HUDEP-2 (cell line): ENCODE measurements around the gene PLSCR1.

Source experiments
- DNase-seq, 76 experiments: peaks; one replicate each; lab custom pipeline; 2025; ENCODE audit not compliant: unreplicated experiment in 76 of 76; lab: John Stamatoyannopoulos, UW

Gene PLSCR1, protein sequence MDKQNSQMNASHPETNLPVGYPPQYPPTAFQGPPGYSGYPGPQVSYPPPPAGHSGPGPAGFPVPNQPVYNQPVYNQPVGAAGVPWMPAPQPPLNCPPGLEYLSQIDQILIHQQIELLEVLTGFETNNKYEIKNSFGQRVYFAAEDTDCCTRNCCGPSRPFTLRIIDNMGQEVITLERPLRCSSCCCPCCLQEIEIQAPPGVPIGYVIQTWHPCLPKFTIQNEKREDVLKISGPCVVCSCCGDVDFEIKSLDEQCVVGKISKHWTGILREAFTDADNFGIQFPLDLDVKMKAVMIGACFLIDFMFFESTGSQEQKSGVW

GRCh38 chr3:146544002-146544928 is at the start of gene PLSCR1:
Gene PLSCR1 (minus strand): TSS chr3:146544607. CDS start chr3:146536552, 8,055 bp downstream.
- DNase-seq: peak in 75 of 76 experiments; percentile 9 to 85 (median 73)

- DNase-seq: peak in 1 of 76 experiments; percentile 5
Measured at GRCh38 chr3:146593776-146594175, 49.4 kb upstream of the PLSCR1 start.

DNA sequence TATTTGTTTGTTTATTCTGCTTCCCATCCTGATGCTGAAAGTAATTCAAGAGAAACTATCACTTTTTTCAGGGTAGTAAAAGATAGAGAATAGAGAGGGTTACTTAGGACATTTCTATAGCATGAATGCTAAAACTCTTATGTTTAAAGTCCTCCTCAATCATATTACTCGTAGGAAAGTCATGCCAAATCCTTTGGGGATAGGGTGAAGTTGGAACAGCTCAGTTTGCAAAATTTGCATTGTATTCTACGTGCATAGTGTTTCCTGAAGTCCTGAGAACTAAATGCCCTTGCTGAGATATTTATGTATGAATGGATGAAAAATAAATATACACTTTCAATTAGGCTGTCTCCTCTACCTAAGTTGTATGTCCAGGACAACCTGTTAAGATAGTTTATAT is 46.1 kb upstream of the PLSCR1 start:
- DNase-seq: no peak

- peak in 13 of 76 experiments; percentile 1 to 29 (median 10) for DNase-seq
Measured at GRCh38 chr3:146589899-146590508, 45.6 kb upstream of the PLSCR1 start.

GRCh38 chr3:146585156-146585555 is 40.7 kb upstream of the PLSCR1 start:
- no peak for DNase-seq

GRCh38 chr3:146581951-146582467 is 37.6 kb upstream of the PLSCR1 start:
- DNase-seq: peak in 18 of 76 experiments; percentile 3 to 64 (median 26)

GRCh38 chr3:146581080-146581601 is 36.7 kb upstream of the PLSCR1 start:
- no peak for DNase-seq

GRCh38 chr3:146577662-146578061 is 33.3 kb upstream of the PLSCR1 start:
- peak in 13 of 76 experiments; percentile 1 to 46 (median 12) for DNase-seq

GRCh38 chr3:146575636-146576035 is 31.2 kb upstream of the PLSCR1 start:
- DNase-seq: no peak

DNA sequence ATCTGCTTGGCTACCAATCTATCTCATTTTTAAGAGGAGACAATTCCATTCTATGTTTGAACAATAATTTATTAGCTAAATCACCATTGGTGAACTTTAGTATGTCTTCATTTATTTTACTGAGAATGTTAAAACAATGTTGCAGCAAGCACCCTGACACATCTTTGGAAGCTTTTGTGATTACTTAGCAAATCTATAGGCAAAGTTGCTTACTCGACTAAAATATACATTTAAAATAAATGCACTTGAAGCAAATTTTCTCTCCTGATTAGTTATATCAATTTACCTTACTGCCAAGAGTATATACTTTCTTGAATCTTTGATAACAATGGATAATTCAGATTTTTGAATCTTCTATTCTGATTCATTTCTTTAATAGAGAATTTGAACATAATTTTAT is 29.8 kb upstream of the PLSCR1 start:
- no peak for DNase-seq

- DNase-seq: no peak
Measured at GRCh38 chr3:146569314-146569713, 24.9 kb upstream of the PLSCR1 start.

- DNase-seq: no peak
Measured at GRCh38 chr3:146566138-146566537, 21.7 kb upstream of the PLSCR1 start.

GRCh38 chr3:146561879-146562278 is 17.5 kb upstream of the PLSCR1 start:
- no peak for DNase-seq

- DNase-seq: no peak
Measured at GRCh38 chr3:146561463-146561862, 17.1 kb upstream of the PLSCR1 start.

DNA sequence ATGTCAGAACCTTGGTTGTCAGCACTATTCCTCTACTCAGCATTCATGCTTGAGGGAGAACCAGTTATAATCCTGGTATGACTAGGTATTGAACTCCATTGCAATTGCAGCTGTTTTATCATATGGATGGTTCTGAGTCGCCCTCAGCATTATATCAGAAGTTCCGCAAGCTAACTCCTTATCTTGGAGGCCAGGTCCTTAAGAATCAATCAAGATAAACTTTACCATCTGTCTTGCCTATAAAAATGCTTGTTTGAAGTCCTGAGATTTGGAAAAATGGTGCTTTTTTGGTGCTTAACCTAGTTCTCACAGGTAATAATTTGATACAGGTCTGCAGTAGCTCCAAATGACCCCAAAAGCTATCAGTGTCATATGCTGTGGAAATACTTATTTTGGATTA is 16.3 kb upstream of the PLSCR1 start:
- DNase-seq: no peak

- DNase-seq: no peak
Measured at GRCh38 chr3:146559388-146559787, 15.0 kb upstream of the PLSCR1 start.

DNA sequence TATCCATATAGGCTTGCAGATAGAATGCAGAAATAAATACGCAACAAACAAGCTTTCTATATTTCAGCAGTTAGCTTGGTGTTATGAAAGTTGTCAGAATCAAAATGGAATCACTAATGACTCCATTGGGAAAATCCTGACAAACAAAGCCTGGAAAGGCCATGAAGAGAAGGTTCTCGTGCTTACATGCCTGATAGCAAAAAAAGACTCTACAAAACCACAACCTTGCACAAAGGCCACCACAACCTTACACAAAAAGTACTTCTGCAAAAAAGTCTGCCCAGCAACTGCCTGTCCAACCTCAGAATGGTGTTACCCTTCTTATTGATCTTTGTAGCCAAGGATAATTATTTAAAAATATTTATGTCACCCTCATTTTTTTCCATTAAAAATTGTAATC is 14.4 kb upstream of the PLSCR1 start:
- no peak for DNase-seq

DNA sequence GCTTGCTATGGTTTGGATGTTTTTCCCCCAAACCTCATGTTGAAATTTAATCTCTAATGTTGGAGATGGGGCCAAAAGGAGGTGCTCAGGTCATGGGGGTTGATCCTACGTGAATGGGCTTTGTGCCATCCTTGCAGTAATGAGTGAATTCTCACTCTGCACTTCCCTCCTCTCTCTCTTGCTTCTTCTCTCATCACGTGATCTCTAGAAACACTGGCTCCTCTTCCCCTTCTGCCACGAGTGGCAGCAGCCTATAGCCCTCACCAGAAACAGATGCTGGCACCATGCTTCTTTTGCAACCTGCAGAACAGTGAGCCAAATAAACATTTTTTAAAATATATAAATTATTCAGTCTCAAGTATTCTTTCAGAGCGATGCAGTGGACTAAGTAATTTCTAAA is 13.3 kb upstream of the PLSCR1 start:
- no peak for DNase-seq

DNA sequence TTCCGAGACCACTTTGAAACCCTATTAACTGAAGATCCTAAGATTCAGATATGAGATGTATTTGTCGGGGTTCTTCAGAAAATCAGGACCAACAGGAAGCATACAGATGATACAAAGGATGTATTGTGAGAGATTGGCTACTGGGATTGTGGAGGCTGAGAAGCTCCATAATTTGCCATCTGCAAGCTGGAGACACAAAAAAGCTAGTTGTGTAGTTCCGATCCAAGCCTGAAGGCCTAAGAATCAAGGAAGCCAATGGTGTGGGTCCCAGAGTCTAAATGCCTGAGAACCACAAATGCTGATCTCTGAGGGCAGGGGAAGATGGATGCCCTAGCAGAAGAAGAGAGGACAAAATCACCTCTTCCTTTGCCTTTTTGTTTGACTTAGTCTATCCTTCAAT is 10.9 kb upstream of the PLSCR1 start:
- DNase-seq: no peak

DNA sequence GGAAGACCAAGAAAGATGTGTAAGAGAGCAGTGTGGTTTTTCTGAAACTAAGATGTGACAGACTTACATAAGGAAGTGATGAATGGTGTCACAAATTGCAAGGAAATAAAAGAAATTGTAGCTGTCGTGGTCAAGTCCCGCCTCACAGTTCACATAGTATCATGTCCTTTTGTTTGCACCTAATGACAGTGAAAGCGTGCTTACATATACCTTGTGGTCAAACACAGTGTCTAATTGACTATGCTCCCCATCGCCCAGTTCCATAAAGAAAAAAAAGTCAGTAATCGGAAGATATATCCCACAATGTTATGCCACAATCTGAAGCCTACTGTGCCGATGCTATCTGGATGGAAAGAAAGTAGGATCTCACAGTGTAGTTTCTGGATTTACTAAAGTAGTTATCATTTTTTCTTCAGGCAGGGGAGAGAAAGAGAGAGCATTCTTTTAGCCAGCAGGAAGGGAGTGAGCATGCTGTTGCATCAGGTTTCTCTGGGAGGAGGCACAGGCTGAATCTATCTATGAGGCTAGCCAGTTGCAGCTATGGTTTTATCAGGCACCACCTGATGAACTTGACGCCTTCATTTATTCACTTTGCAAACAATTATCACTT is 9.8 kb upstream of the PLSCR1 start:
- DNase-seq: peak in 12 of 76 experiments; percentile 3 to 38 (median 12)
